ENCODE results near the gene ALOX12. TPM values are rescaled to one million over a fixed set of nuclear protein-coding genes. Genes with fewer than 3 reads are reported as not detected.

Gene ALOX12
- total and polyA plus RNA-seq, 8 donors: 0.92 to 3.4 TPM; not detected in 6

DNA sequence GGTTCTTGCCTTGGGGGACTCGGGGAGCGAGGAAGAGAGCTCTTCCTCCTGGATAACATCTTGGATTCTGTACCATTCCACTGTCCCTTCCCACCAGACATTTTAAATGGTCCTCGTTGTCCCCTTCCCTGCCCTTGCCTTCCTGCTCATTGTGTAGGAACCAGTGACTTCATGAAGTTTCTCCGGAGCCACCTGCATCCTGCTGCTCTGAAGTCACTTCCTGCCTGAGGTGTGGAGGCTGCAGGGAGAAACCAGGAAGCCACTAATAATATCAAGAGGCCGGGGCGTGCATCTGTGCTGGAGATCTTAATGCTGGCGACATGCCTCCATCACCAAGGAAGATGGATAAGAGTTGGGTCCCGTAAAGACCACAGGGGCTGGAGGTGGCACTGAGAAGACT, 33.8 kb downstream of the ALOX12 start:
- Histone ChIP-seq H3K4me3 (no peak overlapping the region), H3K9me3 (no peaks in the 10 kb centered on the region), H3K27me3 (no peaks in the 10 kb centered on the region), H3K27ac (peak overlapping the region in 3 of 5 donors; percentile 13 to 57 (median 51)), H3K4me1 (peaks cover 0 to 6% (median 0%) of the 10 kb centered on the region in 4 donors), H3K36me3 (no peaks in the 10 kb centered on the region)
- peak in 1 of 2 donors; percentile 75 for DNase-seq
- intact Hi-C loops (cut with DNase I; ENCODE audit: low total_unique reads): no loop called here
- TF ChIP-seq POLR2AphosphoS5 (IDR thresholded peaks at IDR 0.05): peak in 1 of 3 donors; percentile 24
- TF ChIP-seq POLR2A (IDR thresholded peaks at IDR 0.05): no peak
- 68 to 80% (median 71%) methylated on average over 8 of the region's 8 CpGs for WGBS, 5 donors

- WGBS, 5 donors: 8 to 19% (median 13%) methylated on average over 7 of the region's 7 CpGs
- Histone ChIP-seq H3K4me1 (peaks cover 9 to 23% (median 16%) of the 10 kb centered on the region in 4 donors), H3K27ac (peak overlapping the region; percentile 66 to 88 (median 82)), H3K4me3 (peak overlapping the region; percentile 52 to 64 (median 60)), H3K9me3 (no peaks in the 10 kb centered on the region), H3K27me3 (peaks cover 0 to 5% (median 0%) of the 10 kb centered on the region in 3 donors), H3K36me3 (no peaks in the 10 kb centered on the region)
- no peak for DNase-seq
- TF ChIP-seq, protein P1, sequence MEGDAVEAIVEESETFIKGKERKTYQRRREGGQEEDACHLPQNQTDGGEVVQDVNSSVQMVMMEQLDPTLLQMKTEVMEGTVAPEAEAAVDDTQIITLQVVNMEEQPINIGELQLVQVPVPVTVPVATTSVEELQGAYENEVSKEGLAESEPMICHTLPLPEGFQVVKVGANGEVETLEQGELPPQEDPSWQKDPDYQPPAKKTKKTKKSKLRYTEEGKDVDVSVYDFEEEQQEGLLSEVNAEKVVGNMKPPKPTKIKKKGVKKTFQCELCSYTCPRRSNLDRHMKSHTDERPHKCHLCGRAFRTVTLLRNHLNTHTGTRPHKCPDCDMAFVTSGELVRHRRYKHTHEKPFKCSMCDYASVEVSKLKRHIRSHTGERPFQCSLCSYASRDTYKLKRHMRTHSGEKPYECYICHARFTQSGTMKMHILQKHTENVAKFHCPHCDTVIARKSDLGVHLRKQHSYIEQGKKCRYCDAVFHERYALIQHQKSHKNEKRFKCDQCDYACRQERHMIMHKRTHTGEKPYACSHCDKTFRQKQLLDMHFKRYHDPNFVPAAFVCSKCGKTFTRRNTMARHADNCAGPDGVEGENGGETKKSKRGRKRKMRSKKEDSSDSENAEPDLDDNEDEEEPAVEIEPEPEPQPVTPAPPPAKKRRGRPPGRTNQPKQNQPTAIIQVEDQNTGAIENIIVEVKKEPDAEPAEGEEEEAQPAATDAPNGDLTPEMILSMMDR (IDR thresholded peaks at IDR 0.05): no peak
- TF ChIP-seq EP300 (IDR thresholded peaks at IDR 0.05) (no peak), POLR2AphosphoS5 (IDR thresholded peaks at IDR 0.05) (no peak), POLR2A (IDR thresholded peaks at IDR 0.05) (no peak)
- intact Hi-C loops (cut with DNase I; ENCODE audit: low total_unique reads): no loop called here
These were observed 39.2 kb downstream of the ALOX12 start for GRCh38 chr17:7034955-7035590.

DNA sequence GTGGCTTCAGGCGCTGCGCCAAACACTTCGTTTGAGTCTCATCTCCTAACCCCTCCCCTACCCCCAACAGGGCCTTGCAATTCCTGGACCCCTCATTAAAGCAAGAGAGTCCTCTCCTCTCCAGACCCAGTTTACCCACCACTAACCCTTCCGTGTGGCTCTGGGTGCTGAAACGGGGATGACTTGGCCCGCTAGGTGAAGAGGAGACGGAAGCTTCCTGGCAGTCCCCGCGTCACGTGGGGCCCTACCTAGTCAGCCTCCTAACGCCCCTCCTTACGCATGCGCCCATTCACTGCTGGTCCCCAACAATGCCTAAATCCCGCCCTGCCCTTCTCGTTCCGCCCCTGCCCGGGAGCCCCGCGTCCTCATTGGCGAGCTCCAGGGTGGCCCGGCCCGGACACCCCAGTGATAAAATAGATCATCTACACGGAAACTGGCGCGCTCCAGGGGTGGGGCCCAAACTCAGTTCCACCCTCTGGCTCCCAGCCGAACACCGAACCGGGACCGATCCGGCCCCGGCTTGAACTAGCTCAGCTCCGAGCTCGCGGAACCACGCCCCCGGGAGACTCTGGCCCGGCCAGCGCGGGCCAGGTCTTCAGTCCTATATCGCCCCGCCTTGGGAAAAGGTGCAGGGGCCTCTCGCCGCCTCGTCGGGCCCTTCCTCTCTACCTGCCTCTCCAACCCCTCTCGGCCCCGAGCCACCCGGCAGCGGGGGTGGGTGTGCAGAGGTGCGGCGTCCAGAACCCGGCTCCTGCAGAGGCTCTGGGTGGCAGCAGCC, 39.9 kb downstream of the ALOX12 start, which contains the start of gene SLC16A13:
TSS of gene SLC16A13 (plus strand) at position 425 of the 778 bp plus-strand sequence. CDS start 368 bp downstream, outside the sequence.
- DNase-seq: peak; percentile 96 to 98
- Histone ChIP-seq H3K4me3 (peak within 1 kb of the TSS; percentile 52 to 64 (median 60)), H3K27ac (peak within 1 kb of the TSS; percentile 75 to 88 (median 82)), H3K9me3 (no peaks in the 10 kb centered on the region), H3K36me3 (no peaks in the 10 kb centered on the region), H3K4me1 (peaks cover 9 to 23% (median 16%) of the 10 kb centered on the region in 4 donors), H3K27me3 (peaks cover 0 to 5% (median 0%) of the 10 kb centered on the region in 3 donors)
- 0 to 1% (median 0%) methylated on average over 31 to 52 of the region's 52 CpGs for WGBS, 5 donors
- intact Hi-C loops (cut with DNase I; ENCODE audit: low total_unique reads): no loop called here
- TF ChIP-seq POLR2A (IDR thresholded peaks at IDR 0.05): peak in 1 of 4 donors; percentile 17
- TF ChIP-seq EP300 (IDR thresholded peaks at IDR 0.05): no peak
- peak in 2 of 3 donors; percentile 68 to 85 for TF ChIP-seq POLR2AphosphoS5 (IDR thresholded peaks at IDR 0.05)

- peaks cover 0 to 26% (median 15%) of the 10 kb centered on the region in 3 donors for H3K27me3 ChIP-seq
- H3K27ac ChIP-seq: no peak overlapping the region
- H3K4me1 ChIP-seq: peaks cover 20 to 39% (median 30%) of the 10 kb centered on the region in 4 donors
- no peak for DNase-seq
- H3K4me3 ChIP-seq: no peak overlapping the region
- TF ChIP-seq EP300 (IDR thresholded peaks at IDR 0.05): no peak
- TF ChIP-seq, protein P1 (IDR thresholded peaks at IDR 0.05): no peak
- 84 to 86% (median 85%) methylated on average over 15 to 19 of the region's 19 CpGs for WGBS, 5 donors
- no peaks in the 10 kb centered on the region for H3K36me3 ChIP-seq
- intact Hi-C loops (cut with DNase I; ENCODE audit: low total_unique reads): no loop called here
- H3K9me3 ChIP-seq: no peaks in the 10 kb centered on the region
These were observed 42.4 kb downstream of the ALOX12 start for GRCh38 chr17:7038025-7038862.

GRCh38 chr17:7039832-7040231, 44.0 kb downstream of the ALOX12 start:
- DNase-seq: no peak
- 88 to 95% (median 94%) methylated on average over 5 of the region's 5 CpGs for WGBS, 5 donors
- TF ChIP-seq EP300 (IDR thresholded peaks at IDR 0.05) (no peak), POLR2AphosphoS5 (IDR thresholded peaks at IDR 0.05) (no peak), POLR2A (IDR thresholded peaks at IDR 0.05) (no peak)
- TF ChIP-seq, protein P1 (IDR thresholded peaks at IDR 0.05): no peak
- H3K9me3 ChIP-seq: no peaks in the 10 kb centered on the region
- intact Hi-C loops (cut with DNase I; ENCODE audit: low total_unique reads): no loop called here
- H3K27ac ChIP-seq: no peak overlapping the region
- H3K27me3 ChIP-seq: peaks cover 0 to 42% (median 24%) of the 10 kb centered on the region in 3 donors
- H3K4me3 ChIP-seq: no peak overlapping the region
- H3K4me1 ChIP-seq: peaks cover 31 to 49% (median 40%) of the 10 kb centered on the region in 4 donors
- no peaks in the 10 kb centered on the region for H3K36me3 ChIP-seq

All from stomach (tissue), 9 donors.